Gastrocnemius medialis (tissue), 4 donors: ENCODE results near the gene FAM81A.

Experiments used
- CTCF ChIP-seq, 5 experiments: fragments of 450-650 bp in 3 of 5; fragments of 200-600 bp in 2 of 5; sonication (generic) in 2 of 5; IDR thresholded peaks in 4 of 5; conservative IDR thresholded peaks in 1 of 5; 1 replicate in 4 of 5; 2 replicates in 1 of 5; pipeline ENCODE4 v1.5.1; 2016 to 2019; ENCODE audit warnings: antibody characterized with exemption in 5 of 5, mild to moderate bottlenecking in 3 of 5, moderate library complexity in 3 of 5
- POLR2A ChIP-seq, 2 donors: fragments of 450-650 bp; IDR thresholded peaks; one replicate each; pipeline ENCODE4 v1.6.1; 2017; ENCODE audit warnings: antibody characterized with exemption in 2 of 2, mild to moderate bottlenecking in 2 of 2, moderate library complexity in 2 of 2

- TF ChIP-seq CTCF (IDR thresholded peaks at IDR 0.05 in 4 of 5, conservative IDR thresholded peaks at IDR 0.05 in 1 of 5), result no peak
- no peak for TF ChIP-seq POLR2A (IDR thresholded peaks at IDR 0.05)
These were observed 112.5 kb downstream of the FAM81A start for GRCh38 chr15:59550530-59550929.
